Regular cardiac myocyte (primary cell): ENCODE results near the gene UBA5. TPM values are rescaled to one million over a fixed set of nuclear protein-coding genes. Genes with fewer than 3 reads are reported as not detected.

ENCODE experiments used
- total RNA-seq: library from RNA; depleted of rRNA; stranded (reverse); fragments of >200 nt; gene quantifications from 2 replicates; pipeline ENCODE4 v1.2.3, GENCODE V29; 2014

The UBA5 gene
- 45.1 and 54.6 TPM in 2 replicates for total RNA-seq

GRCh38 chr3:132660052-132660810 lies at the start of gene UBA5:
UBA5 (plus strand) TSS chr3:132660329; CDS start chr3:132660538, 209 bp downstream.

GRCh38 chr3:132659365-132660051 lies 621 bp upstream of the UBA5 start, which contains the start of gene ACAD11:
ACAD11 (minus strand) TSS chr3:132659809; CDS start chr3:132659751, 58 bp downstream.

GRCh38 chr3:132722165-132723023 lies 62.3 kb downstream of the UBA5 start, which contains the start of gene NPHP3:
NPHP3 (minus strand) TSS chr3:132722409; CDS start chr3:132722355, 54 bp downstream.

Other genes with a start within 250 kb of the UBA5 start
- 59.6 and 62.3 TPM in 2 replicates for gene DNAJC13, start 242.8 kb upstream of the UBA5 start, total RNA-seq
- gene ACKR4, start 63.1 kb upstream of the UBA5 start, total RNA-seq = 0.96 and 6.8 TPM in 2 replicates
- 29.9 and 58.3 TPM in 2 replicates for gene ACAD11, start 520 bp upstream of the UBA5 start, total RNA-seq
- 25.4 and 26.6 TPM in 2 replicates for gene NPHP3, start 62.1 kb downstream of the UBA5 start, total RNA-seq